PC-9 (cell line): ENCODE results near the gene SERPINF2.

ENCODE experiments used
- EZH2 ChIP-seq: fragments of 200-600 bp; sonication (generic); IDR thresholded peaks from 2 replicates; pipeline ENCODE4 v1.8.0; 2017; ENCODE audit warnings: antibody characterized with exemption, low read depth
- TF ChIP-seq, protein P1 (sequence below): fragments of 200-600 bp; sonication (generic); conservative IDR thresholded peaks from 2 replicates; pipeline ENCODE4 v1.6.1; 2017; ENCODE audit warnings: mixed run types, antibody characterized with exemption, mild to moderate bottlenecking, moderate library complexity

DNA sequence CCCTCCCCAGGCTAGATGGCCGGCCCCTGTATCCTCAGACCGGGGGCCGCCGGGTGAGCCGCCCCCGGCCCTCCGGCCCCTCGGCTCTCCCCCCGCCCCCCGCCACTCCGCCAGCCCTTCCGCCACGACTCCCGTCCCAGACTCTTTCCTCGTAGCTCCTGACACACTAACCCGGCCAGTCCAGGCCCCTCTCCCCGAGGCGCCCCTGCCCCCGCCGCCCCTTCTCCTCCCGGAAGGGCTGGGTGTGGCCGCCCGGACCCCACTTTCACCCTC lies 26.9 kb upstream of the SERPINF2 start:
- TF ChIP-seq, protein P1, sequence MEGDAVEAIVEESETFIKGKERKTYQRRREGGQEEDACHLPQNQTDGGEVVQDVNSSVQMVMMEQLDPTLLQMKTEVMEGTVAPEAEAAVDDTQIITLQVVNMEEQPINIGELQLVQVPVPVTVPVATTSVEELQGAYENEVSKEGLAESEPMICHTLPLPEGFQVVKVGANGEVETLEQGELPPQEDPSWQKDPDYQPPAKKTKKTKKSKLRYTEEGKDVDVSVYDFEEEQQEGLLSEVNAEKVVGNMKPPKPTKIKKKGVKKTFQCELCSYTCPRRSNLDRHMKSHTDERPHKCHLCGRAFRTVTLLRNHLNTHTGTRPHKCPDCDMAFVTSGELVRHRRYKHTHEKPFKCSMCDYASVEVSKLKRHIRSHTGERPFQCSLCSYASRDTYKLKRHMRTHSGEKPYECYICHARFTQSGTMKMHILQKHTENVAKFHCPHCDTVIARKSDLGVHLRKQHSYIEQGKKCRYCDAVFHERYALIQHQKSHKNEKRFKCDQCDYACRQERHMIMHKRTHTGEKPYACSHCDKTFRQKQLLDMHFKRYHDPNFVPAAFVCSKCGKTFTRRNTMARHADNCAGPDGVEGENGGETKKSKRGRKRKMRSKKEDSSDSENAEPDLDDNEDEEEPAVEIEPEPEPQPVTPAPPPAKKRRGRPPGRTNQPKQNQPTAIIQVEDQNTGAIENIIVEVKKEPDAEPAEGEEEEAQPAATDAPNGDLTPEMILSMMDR = no peak
- no peak for TF ChIP-seq EZH2
